T-helper 17 cell (primary cell): ENCODE data around the gene FAM32A. TPM values are rescaled to one million over a fixed set of nuclear protein-coding genes. Genes with fewer than 3 reads are reported as not detected.

ENCODE experiments used
- ATAC-seq: fragments of 150-1000 bp; cut with Tn5 transposase; 2 replicates; pipeline ENCODE4 v1.10.0; 2021; ENCODE audit warnings: mild to moderate bottlenecking, moderate library complexity
- DNase-seq, 3 donors: peaks; one replicate each; pipeline versions ENCODE4 v3.0.0 to v3.0.0-alpha.2; 2020 to 2021
- H3K9me3 ChIP-seq: one replicate; pipeline ENCODE4 v1.7.0; 2013; ENCODE audit warnings: low read length, mild to moderate bottlenecking; ENCODE audit not compliant: control insufficient read depth, poor library complexity, severe bottlenecking
- H3K27ac Mint-ChIP-seq: one replicate; pipeline ENCODE4 v1.8.0; 2022; ENCODE audit warnings: mild to moderate bottlenecking, moderate library complexity, mixed read lengths
- H3K27me3 Mint-ChIP-seq: one replicate; pipeline ENCODE4 v1.8.0; 2022; ENCODE audit warnings: mixed read lengths
- H3K36me3 Mint-ChIP-seq: one replicate; pipeline ENCODE4 v1.8.0; 2022; ENCODE audit warnings: low read depth, mixed read lengths
- H3K4me1 Mint-ChIP-seq: one replicate; pipeline ENCODE4 v1.8.0; 2022; ENCODE audit warnings: mild to moderate bottlenecking, mixed read lengths
- H3K4me3 Mint-ChIP-seq: one replicate; pipeline ENCODE4 v1.8.0; 2022; ENCODE audit warnings: mild to moderate bottlenecking, moderate library complexity, mixed read lengths
- total RNA-seq, 4 donors: library from RNA in 2 of 4; stranded (reverse) in 2 of 4; gene quantifications; one replicate each; pipeline ENCODE4 v1.2.3 and lab custom pipeline; 2022 to 2026

FAM32A gene
- total RNA-seq, 2 donors from 2014 or later = 33.7 to 48.8 TPM

GRCh38 chr19:16154557-16154956 lies 30.7 kb upstream of the FAM32A start:
- DNase-seq = no peak
- no peaks in the 10 kb centered on the region for H3K9me3 ChIP-seq
- Mint-ChIP-seq H3K36me3 (peaks cover 4% of the 10 kb centered on the region), H3K27ac (peak overlapping the region; percentile 85), H3K4me3 (no peak overlapping the region), H3K4me1 (peaks cover 9% of the 10 kb centered on the region), H3K27me3 (no peaks in the 10 kb centered on the region)
- no peak for ATAC-seq

GRCh38 chr19:16155128-16155527 lies 30.1 kb upstream of the FAM32A start:
- no peak for ATAC-seq
- Mint-ChIP-seq H3K27me3 (no peaks in the 10 kb centered on the region), H3K36me3 (peaks cover 4% of the 10 kb centered on the region), H3K27ac (peak overlapping the region; percentile 85), H3K4me1 (peaks cover 9% of the 10 kb centered on the region), H3K4me3 (no peak overlapping the region)
- DNase-seq = no peak
- no peaks in the 10 kb centered on the region for H3K9me3 ChIP-seq

GRCh38 chr19:16156904-16157303 lies 28.3 kb upstream of the FAM32A start:
- Mint-ChIP-seq H3K27ac (no peak overlapping the region), H3K27me3 (no peaks in the 10 kb centered on the region), H3K4me3 (no peak overlapping the region), H3K36me3 (peaks cover 4% of the 10 kb centered on the region), H3K4me1 (peaks cover 12% of the 10 kb centered on the region)
- DNase-seq = no peak
- ATAC-seq = no peak
- no peaks in the 10 kb centered on the region for H3K9me3 ChIP-seq

GRCh38 chr19:16157601-16158000 lies 27.6 kb upstream of the FAM32A start:
- H3K9me3 ChIP-seq = no peaks in the 10 kb centered on the region
- no peak for DNase-seq
- Mint-ChIP-seq H3K27me3 (no peaks in the 10 kb centered on the region), H3K36me3 (peaks cover 4% of the 10 kb centered on the region), H3K4me1 (peaks cover 12% of the 10 kb centered on the region), H3K27ac (no peak overlapping the region), H3K4me3 (no peak overlapping the region)
- no peak for ATAC-seq

- H3K27ac Mint-ChIP-seq = no peak overlapping the region
Observed at GRCh38 chr19:16159655-16160054, 25.6 kb upstream of the FAM32A start.

GRCh38 chr19:16160445-16160942 lies 24.7 kb upstream of the FAM32A start:
- Mint-ChIP-seq H3K27ac (peak overlapping the region; percentile 45), H3K4me3 (no peak overlapping the region), H3K4me1 (peaks cover 3% of the 10 kb centered on the region), H3K27me3 (no peaks in the 10 kb centered on the region), H3K36me3 (no peaks in the 10 kb centered on the region)
- peak; percentile 30 for ATAC-seq
- H3K9me3 ChIP-seq = no peaks in the 10 kb centered on the region
- no peak for DNase-seq

More at GRCh38 chr19:16159655-16160054, 25.6 kb upstream of the FAM32A start:
- H3K4me3 Mint-ChIP-seq = no peak overlapping the region
- H3K27me3 Mint-ChIP-seq = no peaks in the 10 kb centered on the region
- H3K36me3 Mint-ChIP-seq = peaks cover 4% of the 10 kb centered on the region
- no peak for ATAC-seq
- no peaks in the 10 kb centered on the region for H3K9me3 ChIP-seq
- DNase-seq = no peak
- H3K4me1 Mint-ChIP-seq = peaks cover 10% of the 10 kb centered on the region

- Mint-ChIP-seq H3K4me3 (no peak overlapping the region), H3K27me3 (no peaks in the 10 kb centered on the region), H3K4me1 (peaks cover 3% of the 10 kb centered on the region), H3K36me3 (no peaks in the 10 kb centered on the region), H3K27ac (peak overlapping the region; percentile 45)
- DNase-seq = no peak
- H3K9me3 ChIP-seq = no peaks in the 10 kb centered on the region
- peak; percentile 14 for ATAC-seq
Observed at GRCh38 chr19:16160943-16161560, 24.2 kb upstream of the FAM32A start.

- Mint-ChIP-seq H3K27me3 (no peaks in the 10 kb centered on the region), H3K4me3 (no peak overlapping the region), H3K4me1 (peaks cover 3% of the 10 kb centered on the region), H3K27ac (no peak overlapping the region), H3K36me3 (no peaks in the 10 kb centered on the region)
- no peaks in the 10 kb centered on the region for H3K9me3 ChIP-seq
- ATAC-seq = no peak
- DNase-seq = no peak
Observed at GRCh38 chr19:16161840-16162239, 23.4 kb upstream of the FAM32A start.

GRCh38 chr19:16164222-16164890 lies 20.9 kb upstream of the FAM32A start:
- H3K36me3 Mint-ChIP-seq = no peaks in the 10 kb centered on the region
- no peak for ATAC-seq

GRCh38 chr19:16166417-16166816 lies 18.8 kb upstream of the FAM32A start:
- no peak overlapping the region for H3K4me3 Mint-ChIP-seq
- H3K9me3 ChIP-seq = no peaks in the 10 kb centered on the region
- ATAC-seq (no peak), DNase-seq (no peak)
- H3K36me3 Mint-ChIP-seq = no peaks in the 10 kb centered on the region
- H3K27me3 Mint-ChIP-seq = no peaks in the 10 kb centered on the region
- no peaks in the 10 kb centered on the region for H3K4me1 Mint-ChIP-seq
- H3K27ac Mint-ChIP-seq = no peak overlapping the region

More at GRCh38 chr19:16164222-16164890, 20.9 kb upstream of the FAM32A start:
- H3K4me3 Mint-ChIP-seq = no peak overlapping the region
- no peak for DNase-seq
- no peaks in the 10 kb centered on the region for H3K9me3 ChIP-seq
- H3K27ac Mint-ChIP-seq = no peak overlapping the region
- H3K27me3 Mint-ChIP-seq = no peaks in the 10 kb centered on the region
- peaks cover 3% of the 10 kb centered on the region for H3K4me1 Mint-ChIP-seq

- DNase-seq (no peak), ATAC-seq (no peak)
- H3K4me1 Mint-ChIP-seq = no peaks in the 10 kb centered on the region
- no peak overlapping the region for H3K27ac Mint-ChIP-seq
- H3K36me3 Mint-ChIP-seq = no peaks in the 10 kb centered on the region
- H3K27me3 Mint-ChIP-seq = no peaks in the 10 kb centered on the region
- no peak overlapping the region for H3K4me3 Mint-ChIP-seq
- H3K9me3 ChIP-seq = no peaks in the 10 kb centered on the region
Observed at GRCh38 chr19:16167055-16167454, 18.2 kb upstream of the FAM32A start.

- H3K4me3 Mint-ChIP-seq = no peak overlapping the region
- no peak for DNase-seq
Observed at GRCh38 chr19:16168465-16169081, 16.6 kb upstream of the FAM32A start.

GRCh38 chr19:16170134-16170533 lies 15.1 kb upstream of the FAM32A start:
- no peaks in the 10 kb centered on the region for H3K9me3 ChIP-seq
- no peak for DNase-seq
- Mint-ChIP-seq H3K4me1 (peaks cover 2% of the 10 kb centered on the region), H3K36me3 (no peaks in the 10 kb centered on the region), H3K27ac (no peak overlapping the region), H3K27me3 (no peaks in the 10 kb centered on the region), H3K4me3 (no peak overlapping the region)
- no peak for ATAC-seq

More at GRCh38 chr19:16168465-16169081, 16.6 kb upstream of the FAM32A start:
- Mint-ChIP-seq H3K4me1 (peaks cover 2% of the 10 kb centered on the region), H3K36me3 (no peaks in the 10 kb centered on the region), H3K27ac (no peak overlapping the region), H3K27me3 (no peaks in the 10 kb centered on the region)
- H3K9me3 ChIP-seq = no peaks in the 10 kb centered on the region
- ATAC-seq = peak; percentile 10
